Activated B cell treated with CpG ODN at 0.5 μM for 24 hours (primary cell): ENCODE measurements around the gene SLC9A7. TPM values are rescaled to one million over a fixed set of nuclear protein-coding genes. Genes with fewer than 3 reads are reported as not detected.
A peak's percentile ranks its signal among the peaks of the same experiment; 100 is the strongest.

Experiments
- ATAC-seq: fragments of 200-7000 bp; cut with Tn5 transposase; one replicate; pipeline ENCODE4 v1.10.0; 2021; ENCODE audit warnings: low read depth, mild to moderate bottlenecking, moderate library complexity
- CTCF ChIA-PET: fragments of 350-600 bp; sonication (Branson Sonifier 250); formaldehyde crosslinking; loops from one replicate; lab custom pipeline; 2021; ENCODE audit warnings: antibody characterized with exemption; lab: Charles Lee
- POLR2A ChIA-PET: fragments of 350-600 bp; sonication (Branson Sonifier 250); formaldehyde crosslinking; loops from one replicate; lab custom pipeline; 2021; ENCODE audit warnings: antibody characterized with exemption; lab: Charles Lee
- DNase-seq: peaks from one replicate; pipeline ENCODE4 v3.0.0; 2022
- H3K27ac Mint-ChIP-seq: one replicate; pipeline ENCODE4 v1.8.0; 2020; ENCODE audit warnings: mixed read lengths
- H3K27me3 Mint-ChIP-seq: one replicate; pipeline ENCODE4 v1.8.0; 2021; ENCODE audit warnings: mixed read lengths
- H3K36me3 Mint-ChIP-seq: one replicate; pipeline ENCODE4 v1.8.0; 2021; ENCODE audit warnings: low read depth, mixed read lengths
- H3K4me1 Mint-ChIP-seq: one replicate; pipeline ENCODE4 v1.8.0; 2021; ENCODE audit warnings: mixed read lengths
- H3K4me3 Mint-ChIP-seq: one replicate; pipeline ENCODE4 v1.8.0; 2020; ENCODE audit warnings: mild to moderate bottlenecking, mixed read lengths
- H3K9me3 Mint-ChIP-seq: one replicate; pipeline ENCODE4 v1.8.0; 2020; ENCODE audit warnings: mixed read lengths
- intact Hi-C: fragments of 100-400 bp; cut with micrococcal nuclease; formaldehyde crosslinking; loops from one replicate; pipeline ENCODE4 v1.15.1; 2024
- total RNA-seq: library from RNA; stranded (reverse); gene quantifications from 2 replicates; pipeline ENCODE4 v1.2.3, GENCODE V29; 2022
- TF ChIP-seq, protein P1 (sequence below): fragments of 200-600 bp; IDR thresholded peaks from one replicate; pipeline ENCODE4 v1.8.0; 2022; ENCODE audit warnings: antibody characterized with exemption, mild to moderate bottlenecking

SLC9A7 gene
- total RNA-seq, 1 donor from 2014 or later, result 55.1 TPM

DNA sequence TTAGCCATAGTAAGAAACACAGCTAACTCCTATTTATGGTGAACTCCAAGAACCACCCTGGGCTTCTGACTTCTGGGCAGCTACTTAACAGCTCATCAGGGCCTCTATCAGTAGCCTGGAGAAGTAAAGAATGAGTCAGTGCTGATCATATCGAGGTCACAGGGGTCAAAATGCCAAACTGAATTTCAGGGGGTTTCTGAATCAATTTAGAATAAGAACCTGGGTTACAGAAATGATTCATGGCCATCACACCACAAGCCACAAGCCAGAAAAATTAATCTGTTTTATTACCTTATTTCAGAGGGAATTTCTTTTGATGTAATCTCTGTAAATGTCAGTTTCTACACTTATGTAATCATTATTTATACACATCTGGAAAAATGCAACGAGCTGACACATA lies 121.0 kb downstream of the SLC9A7 start:
- Mint-ChIP-seq H3K27me3 (no peaks in the 10 kb centered on the region), H3K36me3 (peaks cover 60% of the 10 kb centered on the region), H3K4me3 (no peak overlapping the region), H3K9me3 (no peaks in the 10 kb centered on the region), H3K4me1 (peaks cover 44% of the 10 kb centered on the region), H3K27ac (peak overlapping the region; percentile 59)
- TF ChIP-seq, protein P1, sequence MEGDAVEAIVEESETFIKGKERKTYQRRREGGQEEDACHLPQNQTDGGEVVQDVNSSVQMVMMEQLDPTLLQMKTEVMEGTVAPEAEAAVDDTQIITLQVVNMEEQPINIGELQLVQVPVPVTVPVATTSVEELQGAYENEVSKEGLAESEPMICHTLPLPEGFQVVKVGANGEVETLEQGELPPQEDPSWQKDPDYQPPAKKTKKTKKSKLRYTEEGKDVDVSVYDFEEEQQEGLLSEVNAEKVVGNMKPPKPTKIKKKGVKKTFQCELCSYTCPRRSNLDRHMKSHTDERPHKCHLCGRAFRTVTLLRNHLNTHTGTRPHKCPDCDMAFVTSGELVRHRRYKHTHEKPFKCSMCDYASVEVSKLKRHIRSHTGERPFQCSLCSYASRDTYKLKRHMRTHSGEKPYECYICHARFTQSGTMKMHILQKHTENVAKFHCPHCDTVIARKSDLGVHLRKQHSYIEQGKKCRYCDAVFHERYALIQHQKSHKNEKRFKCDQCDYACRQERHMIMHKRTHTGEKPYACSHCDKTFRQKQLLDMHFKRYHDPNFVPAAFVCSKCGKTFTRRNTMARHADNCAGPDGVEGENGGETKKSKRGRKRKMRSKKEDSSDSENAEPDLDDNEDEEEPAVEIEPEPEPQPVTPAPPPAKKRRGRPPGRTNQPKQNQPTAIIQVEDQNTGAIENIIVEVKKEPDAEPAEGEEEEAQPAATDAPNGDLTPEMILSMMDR, result no peak
- DNase-seq (no peak), ATAC-seq (peak; percentile 85)
- POLR2A ChIA-PET, result interaction anchor here (0.9 to 2.7 kb wide), 3 partner anchors 9 to 28 kb away, joined by 3 to 20 read pairs (median 9); no protein-coding TSS in a partner anchor
- intact Hi-C loops, result loop anchor here (1.0 kb wide), 1 partner anchor 10 kb away; no protein-coding TSS in a partner anchor
- CTCF ChIA-PET, result interaction anchor here (1.1 to 1.2 kb wide), 2 partner anchors 76 to 159 kb away, joined by 3 read pairs; no protein-coding TSS in a partner anchor

- POLR2A ChIA-PET, result interaction anchor here (1.4 to 2.7 kb wide), 3 partner anchors 7 to 62 kb away, joined by 3 to 20 read pairs (median 9); no protein-coding TSS in a partner anchor
- ATAC-seq (no peak), DNase-seq (no peak)
- H3K27ac Mint-ChIP-seq, result peak overlapping the region; percentile 2
- peaks cover 34% of the 10 kb centered on the region for H3K4me1 Mint-ChIP-seq
- peaks cover 60% of the 10 kb centered on the region for H3K36me3 Mint-ChIP-seq
- TF ChIP-seq, protein P1, result no peak
- H3K27me3 Mint-ChIP-seq, result no peaks in the 10 kb centered on the region
- no peak overlapping the region for H3K4me3 Mint-ChIP-seq
- intact Hi-C loops, result no loop called here
- H3K9me3 Mint-ChIP-seq, result no peaks in the 10 kb centered on the region
- CTCF ChIA-PET, result no interaction called here
These were observed 122.7 kb downstream of the SLC9A7 start for GRCh38 chrX:46636223-46636622.

DNA sequence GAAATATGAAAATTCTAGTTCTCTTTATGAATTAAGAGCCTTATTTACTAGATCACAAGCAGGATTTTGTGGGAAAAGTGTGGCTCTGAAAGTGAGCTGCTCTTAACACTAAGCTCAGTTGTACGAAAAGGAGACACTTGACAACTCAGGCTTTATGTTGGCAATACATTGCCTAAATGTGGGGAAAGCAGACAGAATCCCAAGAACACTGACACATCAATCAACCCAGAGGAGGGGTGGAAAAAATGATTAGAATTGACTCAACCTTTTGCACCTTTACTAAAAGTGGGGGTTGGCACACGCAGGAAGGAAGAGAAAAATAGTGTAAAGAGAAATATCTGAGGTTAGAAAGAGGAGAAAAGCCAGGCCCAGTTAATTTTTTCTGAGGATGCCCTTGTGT lies 123.7 kb downstream of the SLC9A7 start:
- H3K4me1 Mint-ChIP-seq, result peaks cover 39% of the 10 kb centered on the region
- ChIA-PET CTCF (no interaction called here), POLR2A (interaction anchor here (1.4 kb wide), 1 partner anchor 61 kb away, joined by 3 read pairs; no protein-coding TSS in a partner anchor)
- H3K27me3 Mint-ChIP-seq, result no peaks in the 10 kb centered on the region
- DNase-seq, result no peak
- intact Hi-C loops, result no loop called here
- peaks cover 62% of the 10 kb centered on the region for H3K36me3 Mint-ChIP-seq
- H3K27ac Mint-ChIP-seq, result no peak overlapping the region
- H3K9me3 Mint-ChIP-seq, result no peaks in the 10 kb centered on the region
- TF ChIP-seq, protein P1, result no peak
- H3K4me3 Mint-ChIP-seq, result no peak overlapping the region
- ATAC-seq, result no peak

GRCh38 chrX:46634577-46634976 lies 124.3 kb downstream of the SLC9A7 start:
- intact Hi-C loops, result no loop called here
- Mint-ChIP-seq H3K4me3 (no peak overlapping the region), H3K9me3 (no peaks in the 10 kb centered on the region), H3K27ac (peak overlapping the region; percentile 59), H3K27me3 (no peaks in the 10 kb centered on the region), H3K4me1 (peaks cover 45% of the 10 kb centered on the region), H3K36me3 (peaks cover 58% of the 10 kb centered on the region)
- POLR2A ChIA-PET, result no interaction called here
- DNase-seq (no peak), ATAC-seq (no peak)
- TF ChIP-seq, protein P1, result no peak
- CTCF ChIA-PET, result interaction anchor here (0.9 kb wide), 1 partner anchor 8 kb away, joined by 3 read pairs; no protein-coding TSS in a partner anchor

DNA sequence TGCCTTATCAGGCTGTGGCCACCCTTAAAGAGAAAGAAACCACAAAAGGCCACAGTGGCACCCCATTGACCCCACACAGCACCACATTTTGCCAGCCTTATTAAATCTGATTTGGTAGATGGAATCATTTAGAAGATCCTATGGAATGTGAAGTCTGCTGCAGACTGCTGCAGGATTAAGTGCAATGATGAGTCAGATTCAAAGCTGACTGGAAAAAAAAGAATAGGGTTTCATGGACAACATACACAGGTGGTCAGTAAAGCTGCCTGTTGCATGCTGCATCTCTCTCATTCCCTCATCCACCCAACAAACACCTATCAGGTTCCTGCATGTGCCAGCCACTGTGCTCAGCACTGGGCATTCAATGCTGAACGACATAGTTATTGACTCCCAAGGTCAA lies 128.8 kb downstream of the SLC9A7 start:
- intact Hi-C loops, result no loop called here
- H3K27ac Mint-ChIP-seq, result no peak overlapping the region
- CTCF ChIA-PET, result no interaction called here

More for the DNA sequence above, 128.8 kb downstream of the SLC9A7 start:
- no peaks in the 10 kb centered on the region for H3K9me3 Mint-ChIP-seq
- DNase-seq (no peak), ATAC-seq (no peak)
- TF ChIP-seq, protein P1, result no peak
- peaks cover 58% of the 10 kb centered on the region for H3K4me1 Mint-ChIP-seq
- H3K4me3 Mint-ChIP-seq, result no peak overlapping the region
- peaks cover 44% of the 10 kb centered on the region for H3K36me3 Mint-ChIP-seq
- no peaks in the 10 kb centered on the region for H3K27me3 Mint-ChIP-seq
- POLR2A ChIA-PET, result interaction anchor here (1.7 to 2.1 kb wide), 2 partner anchors 58 to 68 kb away, joined by 9 read pairs; no protein-coding TSS in a partner anchor
